Motor neuron (in vitro differentiated cells): ENCODE results near the gene GADD45GIP1. TPM values are rescaled to one million over a fixed set of nuclear protein-coding genes. Genes with fewer than 3 reads are reported as not detected.

Experiments used
- total RNA-seq, 8 experiments: library from RNA; unstranded; fragments of 300-600 nt; gene quantifications; 2 replicates each; pipeline versions ENCODE4 v1.2.3 to v1.2.4, GENCODE V29; 2022

Gene GADD45GIP1
- total RNA-seq, 8 experiments from 2014 or later, result 18.2 to 51.6 (median 28.3) TPM

Other genes starting within 250 kb of the GADD45GIP1 start
- 100 to 1,000 TPM in 2 of 8 experiments, 10 to 100 TPM in 6; 51.3 to 119 (median 67.1) TPM for gene TNPO2, start 233.3 kb downstream of the GADD45GIP1 start, total RNA-seq
- gene TRIR, start 222.5 kb downstream of the GADD45GIP1 start, total RNA-seq, result 100 to 1,000 TPM; 103 to 157 (median 125) TPM
- 10 to 100 TPM; 43.3 to 94.2 (median 62.3) TPM for gene GET3, start 219.7 kb downstream of the GADD45GIP1 start, total RNA-seq
- under 1 TPM in 5 of 8 experiments, not detected in 3; 0.11 to 1.00 (median 0.42) TPM for gene BEST2, start 205.4 kb downstream of the GADD45GIP1 start, total RNA-seq
- 10 to 100 TPM in 7 of 8 experiments, 1 to 10 TPM in 1; 8.0 to 40.9 (median 12.9) TPM for gene HOOK2, start 181.7 kb downstream of the GADD45GIP1 start, total RNA-seq
- gene JUNB, start 165.7 kb downstream of the GADD45GIP1 start, total RNA-seq, result 100 to 1,000 TPM in 1 of 8 experiments, 10 to 100 TPM in 7; 11.0 to 115 (median 45.8) TPM
- gene PRDX2, start 155.4 kb downstream of the GADD45GIP1 start, total RNA-seq, result 100 to 1,000 TPM; 293 to 612 (median 357) TPM
- gene THSD8, start 155.2 kb downstream of the GADD45GIP1 start, total RNA-seq, result 1 to 10 TPM in 3 of 8 experiments, under 1 TPM in 2, not detected in 3; 0.25 to 7.7 (median 1.1) TPM
- gene RNASEH2A, start 150.6 kb downstream of the GADD45GIP1 start, total RNA-seq, result 10 to 100 TPM in 5 of 8 experiments, 1 to 10 TPM in 3; 4.2 to 42.4 (median 12.3) TPM
- gene RTBDN, start 122.6 kb downstream of the GADD45GIP1 start, total RNA-seq, result 1 to 10 TPM in 3 of 8 experiments, under 1 TPM in 4, not detected in 1; 0.56 to 1.9 (median 0.92) TPM
- 10 to 100 TPM in 5 of 8 experiments, 1 to 10 TPM in 1, under 1 TPM in 2; 0.25 to 41.1 (median 16.6) TPM for gene MAST1, start 118.7 kb downstream of the GADD45GIP1 start, total RNA-seq
- 10 to 100 TPM in 4 of 8 experiments, 1 to 10 TPM in 4; 2.2 to 70.1 (median 11.9) TPM for gene DNASE2, start 75.8 kb downstream of the GADD45GIP1 start, total RNA-seq
- gene KLF1, start 70.0 kb downstream of the GADD45GIP1 start, total RNA-seq, result under 1 TPM in 4 of 8 experiments, not detected in 4; 0.11 to 0.33 (median 0.21) TPM
- gene GCDH, start 66.1 kb downstream of the GADD45GIP1 start, total RNA-seq, result 10 to 100 TPM in 5 of 8 experiments, 1 to 10 TPM in 3; 6.4 to 42.4 (median 17.4) TPM
- gene SYCE2, start 37.9 kb downstream of the GADD45GIP1 start, total RNA-seq, result 1 to 10 TPM in 1 of 8 experiments, under 1 TPM in 6, not detected in 1; 0.23 to 1.0 (median 0.71) TPM
- gene FARSA, start 23.5 kb downstream of the GADD45GIP1 start, total RNA-seq, result 100 to 1,000 TPM in 3 of 8 experiments, 10 to 100 TPM in 5; 49.5 to 112 (median 74.9) TPM
- 100 to 1,000 TPM; 289 to 982 (median 397) TPM for gene CALR, start 18.6 kb downstream of the GADD45GIP1 start, total RNA-seq
- gene RAD23A, start 11.4 kb downstream of the GADD45GIP1 start, total RNA-seq, result 100 to 1,000 TPM in 2 of 8 experiments, 10 to 100 TPM in 6; 41.9 to 114 (median 67.4) TPM
- under 1 TPM in 6 of 8 experiments, not detected in 2; 0.09 to 0.47 (median 0.31) TPM for gene DAND5, start 12.4 kb upstream of the GADD45GIP1 start, total RNA-seq
- gene NFIX, start 38.3 kb upstream of the GADD45GIP1 start, total RNA-seq, result 10 to 100 TPM in 4 of 8 experiments, under 1 TPM in 4; under 0.01 to 72.3 (median 6.4) TPM
- gene LYL1, start 145.6 kb upstream of the GADD45GIP1 start, total RNA-seq, result 1 to 10 TPM in 2 of 8 experiments, under 1 TPM in 5, not detected in 1; 0.11 to 1.3 (median 0.58) TPM
- gene TRMT1, start 159.5 kb upstream of the GADD45GIP1 start, total RNA-seq, result 10 to 100 TPM; 21.8 to 59.3 (median 34.6) TPM
- gene NACC1, start 161.0 kb upstream of the GADD45GIP1 start, total RNA-seq, result 10 to 100 TPM in 7 of 8 experiments, 1 to 10 TPM in 1; 9.7 to 56.8 (median 28.3) TPM
- gene STX10, start 193.2 kb upstream of the GADD45GIP1 start, total RNA-seq, result 10 to 100 TPM; 23.4 to 57.5 (median 34.1) TPM
- gene IER2, start 193.2 kb upstream of the GADD45GIP1 start, total RNA-seq, result 10 to 100 TPM; 33.2 to 61.5 (median 39.8) TPM